CD1c-positive myeloid dendritic cell (primary cell): ENCODE data around the gene GHR.
A peak's percentile ranks its signal among the peaks of the same experiment; 100 is the strongest.

Experiments used
- DNase-seq: peaks from one replicate; pipeline ENCODE4 v3.0.0-alpha.2; 2016; ENCODE audit errors: extremely low spot score

Gene GHR

GRCh38 chr5:42423285-42424165 lies at the start of gene GHR:
GHR (plus strand) TSS chr5:42423439; CDS start chr5:42565875, 142,436 bp downstream.
- peak; percentile 54 for DNase-seq

GRCh38 chr5:42374679-42375273 lies 48.5 kb upstream of the GHR start:
- DNase-seq: no peak

DNA sequence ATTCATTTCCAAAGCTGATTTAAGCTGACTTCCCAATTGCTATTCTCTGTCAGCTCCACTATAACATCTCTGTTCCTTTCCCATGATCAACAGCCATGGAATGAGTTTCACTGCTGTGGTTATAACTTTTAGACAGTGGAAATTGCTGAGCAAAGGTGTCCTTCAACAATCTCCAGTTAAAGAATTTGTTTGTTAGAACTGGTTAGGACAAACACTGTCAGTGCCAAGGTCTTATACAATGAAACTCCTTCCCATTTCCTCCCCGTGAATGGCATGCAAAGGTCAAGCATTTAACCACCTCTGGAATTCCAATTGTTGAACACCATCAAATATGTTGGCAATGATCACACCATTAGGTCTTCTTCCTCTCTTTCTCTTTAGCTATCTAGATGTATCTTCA lies 45.7 kb upstream of the GHR start:
- no peak for DNase-seq

- no peak for DNase-seq
Measured at GRCh38 chr5:42381973-42382372, 41.3 kb upstream of the GHR start.

GRCh38 chr5:42387563-42387962 lies 35.7 kb upstream of the GHR start:
- no peak for DNase-seq

DNA sequence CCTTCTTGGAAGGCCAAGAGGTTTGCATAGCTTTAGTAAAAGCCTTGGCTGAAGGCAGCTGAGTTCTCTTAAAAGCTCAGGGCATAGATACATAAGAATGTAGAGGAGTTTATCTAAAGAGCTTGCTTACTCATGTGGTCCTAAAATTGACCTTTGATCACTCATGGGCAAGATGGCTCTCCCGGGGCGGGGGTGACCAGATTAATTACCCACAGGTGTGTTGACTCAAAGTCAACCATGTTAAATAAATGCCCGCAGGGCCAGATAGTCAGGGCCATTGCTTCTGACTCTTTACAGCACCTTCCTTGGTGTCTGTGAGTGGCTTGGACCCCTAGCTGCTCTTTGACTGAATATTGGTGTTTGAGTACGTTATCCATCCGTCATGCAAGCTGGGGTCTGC lies 33.1 kb upstream of the GHR start:
- DNase-seq: no peak

DNA sequence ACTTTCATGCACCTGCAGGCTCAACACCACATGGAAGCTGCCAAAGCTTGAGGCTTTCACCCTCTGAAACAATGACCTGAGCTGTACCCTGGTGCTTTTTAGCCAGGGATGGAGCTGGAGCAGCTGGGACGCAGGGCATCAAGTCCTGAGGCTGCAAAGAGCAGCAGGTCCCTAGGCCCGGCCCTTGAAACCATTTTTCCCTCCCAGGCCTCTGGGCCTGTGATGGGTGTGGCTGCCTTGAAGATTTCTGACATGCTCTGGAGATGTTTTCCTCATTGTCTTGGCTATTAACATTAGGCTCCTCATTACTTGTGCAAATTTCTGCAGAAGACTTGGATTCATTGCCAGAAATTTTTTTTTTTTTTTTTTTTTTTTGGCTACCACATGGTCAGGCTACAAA lies 30.3 kb upstream of the GHR start:
- DNase-seq: no peak

- no peak for DNase-seq
Measured at GRCh38 chr5:42396111-42396510, 27.1 kb upstream of the GHR start.

DNA sequence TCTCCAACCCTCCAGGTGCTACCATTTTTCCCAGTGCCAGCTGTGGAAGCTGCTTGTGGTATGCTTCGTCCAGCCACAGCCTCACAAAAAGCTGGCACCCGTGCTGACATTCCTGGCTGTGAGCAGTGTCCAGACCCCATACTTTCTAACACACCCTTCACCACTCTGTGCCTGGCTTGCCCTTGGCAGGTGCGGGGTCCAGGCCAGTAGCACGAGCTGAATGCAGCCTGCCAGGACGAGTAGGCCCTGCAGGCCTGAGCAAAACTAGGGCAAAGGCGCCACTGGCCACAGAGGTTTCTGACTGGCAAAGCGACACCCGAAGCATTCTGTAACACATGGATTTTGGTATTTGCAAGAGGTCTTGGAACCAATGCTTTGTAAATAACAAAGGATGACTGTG lies 26.0 kb upstream of the GHR start:
- no peak for DNase-seq

GRCh38 chr5:42399702-42400101 lies 23.5 kb upstream of the GHR start:
- DNase-seq: no peak

DNA sequence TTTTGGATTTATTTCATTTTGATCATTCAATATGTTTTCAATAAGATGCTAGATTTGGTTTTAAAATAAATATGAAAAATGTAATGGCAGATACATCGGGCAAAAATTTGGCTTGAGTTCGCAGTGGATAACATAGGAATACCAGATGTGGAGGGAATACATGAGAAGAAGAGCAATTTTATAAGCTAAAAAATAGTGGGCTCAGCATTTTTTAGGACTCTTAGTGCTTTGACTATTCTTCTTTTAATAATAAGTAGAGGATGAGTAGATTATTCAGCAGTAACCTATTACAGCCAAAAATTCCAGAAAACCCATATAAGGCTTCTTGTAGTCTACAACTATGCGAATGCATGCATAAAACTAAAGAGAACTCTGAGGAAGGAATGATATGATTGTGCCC lies 22.8 kb upstream of the GHR start:
- DNase-seq: no peak

DNA sequence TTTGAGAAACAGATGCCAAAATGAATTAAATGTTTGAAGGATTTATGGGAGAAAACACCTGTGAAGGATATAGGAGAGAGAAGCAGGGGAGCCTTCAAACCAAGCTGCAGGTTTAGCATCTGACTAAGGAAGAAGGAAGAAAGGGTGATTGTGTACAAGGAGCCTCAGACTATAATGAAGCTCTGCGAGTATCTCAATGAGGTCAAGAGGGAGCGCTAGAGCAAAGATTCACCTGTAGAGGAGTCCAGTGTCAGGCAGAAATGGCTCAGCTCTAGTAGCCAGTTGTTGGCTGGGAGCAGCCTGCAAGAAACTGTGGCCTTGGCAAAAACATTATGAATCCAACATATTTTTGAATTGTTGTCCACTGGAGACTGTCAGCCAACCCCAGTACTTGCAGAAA lies 20.0 kb upstream of the GHR start:
- DNase-seq: no peak

DNA sequence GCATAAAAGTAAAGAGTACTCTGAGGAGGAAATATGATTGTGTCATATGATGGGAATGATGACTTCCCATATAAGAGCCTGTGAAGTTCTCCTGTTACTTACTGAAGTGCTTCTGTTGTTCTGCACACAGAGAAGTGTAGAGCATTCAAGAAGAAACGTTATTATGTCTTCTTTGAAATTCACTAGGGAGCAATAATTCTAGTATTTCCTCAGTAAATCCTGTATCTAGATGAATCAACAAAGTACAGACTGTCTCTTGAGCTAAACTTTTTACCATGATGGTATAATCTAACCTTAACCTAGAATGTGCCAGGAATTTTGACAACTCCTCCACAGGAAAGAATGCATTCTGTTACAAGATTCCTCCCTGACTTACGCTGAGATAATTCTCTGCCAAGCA lies 18.9 kb upstream of the GHR start:
- DNase-seq: no peak

DNA sequence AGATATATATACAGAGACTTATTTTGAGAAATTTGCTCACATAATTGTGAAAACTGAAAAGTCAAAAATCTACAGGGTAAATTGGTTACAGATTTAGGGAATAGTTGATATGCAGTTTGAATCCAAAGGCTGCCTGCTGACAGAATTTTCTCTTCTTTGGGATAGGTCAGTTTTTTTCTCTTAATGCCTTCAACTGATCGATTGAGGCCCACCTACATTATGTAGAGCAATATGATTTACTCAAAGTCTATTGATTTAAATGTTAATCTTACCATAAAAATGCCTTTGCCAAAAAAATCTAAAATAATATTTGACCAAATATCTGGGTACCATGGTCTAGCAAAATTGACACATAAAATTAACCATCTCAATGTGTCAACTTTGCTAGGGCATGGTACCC lies 3.9 kb upstream of the GHR start:
- no peak for DNase-seq

- DNase-seq: no peak
Measured at GRCh38 chr5:42422656-42423280, 471 bp upstream of the GHR start.

GRCh38 chr5:42426016-42426415 lies 2.8 kb downstream of the GHR start:
- no peak for DNase-seq

DNA sequence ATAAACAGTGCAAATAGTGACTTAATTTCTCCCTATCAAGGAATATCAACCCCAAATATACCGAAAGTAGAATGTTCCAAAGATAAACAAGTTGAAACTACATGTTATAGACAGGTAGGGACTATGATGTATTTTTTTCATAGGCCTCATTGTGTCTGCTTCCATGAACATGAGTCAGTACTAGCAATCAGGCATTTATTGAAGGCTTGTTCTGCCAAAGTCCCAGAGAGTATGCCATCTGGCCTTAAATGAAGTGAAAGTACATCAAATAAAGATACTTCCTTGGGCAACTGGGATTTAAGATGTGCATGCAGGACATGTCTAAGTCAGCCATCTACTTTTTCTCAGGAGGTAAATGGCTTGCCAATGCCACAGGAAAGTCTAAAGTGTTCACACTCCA lies 6.5 kb downstream of the GHR start:
- no peak for DNase-seq

DNA sequence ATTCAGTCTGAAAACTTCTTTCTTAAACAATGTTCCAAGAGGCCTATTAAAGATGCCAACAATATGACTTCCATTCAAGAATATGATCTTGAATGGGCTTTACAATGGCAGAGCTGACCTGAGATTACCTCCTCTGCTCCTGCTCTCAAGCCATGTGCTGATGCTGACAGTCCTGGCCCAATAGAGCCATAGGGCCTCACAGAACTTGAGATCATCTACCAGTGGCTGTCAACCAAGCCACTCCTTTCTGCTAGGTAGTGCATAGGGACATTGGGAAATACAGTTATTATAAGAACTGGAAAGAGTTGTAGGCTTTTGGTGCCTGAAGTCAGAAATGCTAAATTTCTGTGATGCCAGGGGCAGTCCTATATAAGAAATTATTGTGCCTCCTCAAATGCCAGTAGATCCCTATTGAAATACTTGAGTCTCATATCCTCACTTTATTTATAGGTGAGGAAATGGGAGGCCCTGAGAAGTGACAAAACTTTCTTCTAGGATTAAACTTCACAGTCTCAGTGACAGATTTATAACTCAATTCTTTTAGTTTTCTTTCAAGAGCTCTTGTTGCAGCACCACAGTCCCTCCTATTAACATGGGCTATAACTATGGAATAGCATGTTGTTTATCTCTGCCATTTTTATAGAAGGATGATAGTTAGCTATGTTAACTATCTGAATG lies 10.9 kb downstream of the GHR start:
- no peak for DNase-seq

DNA sequence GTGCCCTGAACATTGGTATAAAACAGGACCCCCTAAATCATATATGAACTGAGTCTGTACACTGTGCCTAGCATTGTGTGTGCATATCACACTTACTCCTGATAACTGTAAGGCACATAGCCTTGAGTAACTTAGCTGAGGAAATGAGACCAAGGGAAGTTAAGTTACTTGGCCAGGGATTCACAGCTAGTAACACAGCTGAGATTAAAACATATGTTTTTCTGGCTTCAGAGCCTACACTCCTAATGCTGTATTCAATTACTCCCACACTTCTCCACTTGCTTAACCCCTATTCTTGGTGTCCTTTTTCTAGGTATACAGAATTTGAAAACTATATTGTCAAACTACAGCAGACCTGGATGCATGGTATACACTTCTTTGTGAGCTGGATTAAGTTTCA lies 12.8 kb downstream of the GHR start:
- DNase-seq: no peak

GRCh38 chr5:42454216-42454995 lies 31.2 kb downstream of the GHR start:
- no peak for DNase-seq

GRCh38 chr5:42461033-42461432 lies 37.8 kb downstream of the GHR start:
- DNase-seq: no peak

DNA sequence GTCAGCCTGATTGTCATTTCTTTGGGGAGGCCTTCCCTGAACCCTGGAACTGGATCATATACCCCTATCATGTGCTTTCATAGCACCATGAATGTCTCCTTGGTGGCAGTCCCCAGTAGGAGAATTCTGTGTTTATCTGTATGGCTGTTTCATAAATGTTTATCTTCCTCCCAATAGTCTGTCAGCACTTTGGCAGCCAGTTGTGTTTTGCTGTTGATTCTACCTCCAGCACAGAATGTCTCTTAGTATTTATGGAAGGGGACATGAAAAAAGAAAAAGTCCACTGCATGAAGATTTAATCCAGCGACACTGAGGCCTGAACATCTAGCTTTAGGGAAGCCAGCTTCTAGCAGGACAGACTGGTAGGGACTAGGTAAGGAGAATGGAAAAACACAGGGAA lies 38.3 kb downstream of the GHR start:
- no peak for DNase-seq
